GM12892 (cell line): ENCODE measurements around the gene ELL.
A peak's percentile ranks its signal among the peaks of the same experiment; 100 is the strongest.

Source experiments
- DNase-seq: peaks from one replicate; pipeline ENCODE4 v3.0.0; 2011; ENCODE audit not compliant: insufficient read length
- FAIRE-seq: peaks from 2 replicates; lab custom pipeline; 2011; peaks lifted over from hg19 to GRCh38; lab: Jason Lieb, UNC
- POLR2A ChIP-seq: IDR thresholded peaks from 2 replicates; pipeline ENCODE4 v1.6.1; 2011; ENCODE audit warnings: low read depth, low read length, control low read depth
- POLR2AphosphoS5 ChIP-seq: IDR thresholded peaks from 2 replicates; pipeline ENCODE4 v1.6.1; 2011; ENCODE audit warnings: low read depth, low read length, control low read depth
- TAF1 ChIP-seq: IDR thresholded peaks from 2 replicates; pipeline ENCODE4 v1.6.1; 2011; ENCODE audit warnings: low read depth, mild to moderate bottlenecking, control low read depth, low read length, borderline replicate concordance

ELL gene

DNA sequence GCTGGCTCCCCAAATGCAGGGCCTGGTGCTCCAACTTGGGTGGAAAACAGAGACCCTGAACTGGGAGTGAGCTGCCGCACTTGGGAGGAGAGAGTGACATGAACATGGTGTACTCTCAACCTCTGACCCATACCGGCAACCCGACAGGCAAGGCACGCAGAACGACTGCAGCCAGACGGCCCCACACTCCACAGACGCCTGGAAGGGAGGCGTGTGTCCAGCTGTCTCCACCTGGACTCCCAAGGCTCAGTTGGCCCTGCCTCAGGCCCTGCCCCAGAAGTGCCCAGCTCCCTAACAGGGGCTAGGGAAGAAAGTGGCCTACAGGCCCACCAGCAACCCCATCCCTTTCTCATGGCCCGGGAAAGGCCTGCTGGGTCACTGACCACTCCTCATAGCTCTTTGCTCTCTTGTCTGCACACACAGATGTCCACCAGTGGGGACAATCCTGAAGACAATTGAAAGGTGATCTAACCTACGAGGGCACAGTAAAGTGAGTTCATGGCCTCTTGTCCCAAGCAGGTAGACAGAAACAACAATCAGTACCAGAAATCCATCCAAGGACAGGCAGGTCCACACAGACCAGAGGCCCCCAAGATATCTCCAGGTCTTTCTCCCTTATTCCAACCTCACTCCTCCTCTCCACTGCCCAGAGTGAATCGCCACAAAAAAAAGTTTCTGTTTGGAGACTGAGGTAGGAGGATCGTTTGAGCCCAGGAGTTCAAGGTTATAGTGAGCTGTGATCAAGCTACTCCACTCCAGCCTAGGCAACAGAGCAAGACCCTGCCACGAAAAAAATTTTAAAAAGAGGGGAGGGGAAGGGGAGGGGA is 28.2 kb downstream of the ELL start:
- DNase-seq: no peak
- FAIRE-seq: peak; percentile 9
- TF ChIP-seq POLR2A: no peak
- TF ChIP-seq TAF1: no peak
- no peak for TF ChIP-seq POLR2AphosphoS5

DNA sequence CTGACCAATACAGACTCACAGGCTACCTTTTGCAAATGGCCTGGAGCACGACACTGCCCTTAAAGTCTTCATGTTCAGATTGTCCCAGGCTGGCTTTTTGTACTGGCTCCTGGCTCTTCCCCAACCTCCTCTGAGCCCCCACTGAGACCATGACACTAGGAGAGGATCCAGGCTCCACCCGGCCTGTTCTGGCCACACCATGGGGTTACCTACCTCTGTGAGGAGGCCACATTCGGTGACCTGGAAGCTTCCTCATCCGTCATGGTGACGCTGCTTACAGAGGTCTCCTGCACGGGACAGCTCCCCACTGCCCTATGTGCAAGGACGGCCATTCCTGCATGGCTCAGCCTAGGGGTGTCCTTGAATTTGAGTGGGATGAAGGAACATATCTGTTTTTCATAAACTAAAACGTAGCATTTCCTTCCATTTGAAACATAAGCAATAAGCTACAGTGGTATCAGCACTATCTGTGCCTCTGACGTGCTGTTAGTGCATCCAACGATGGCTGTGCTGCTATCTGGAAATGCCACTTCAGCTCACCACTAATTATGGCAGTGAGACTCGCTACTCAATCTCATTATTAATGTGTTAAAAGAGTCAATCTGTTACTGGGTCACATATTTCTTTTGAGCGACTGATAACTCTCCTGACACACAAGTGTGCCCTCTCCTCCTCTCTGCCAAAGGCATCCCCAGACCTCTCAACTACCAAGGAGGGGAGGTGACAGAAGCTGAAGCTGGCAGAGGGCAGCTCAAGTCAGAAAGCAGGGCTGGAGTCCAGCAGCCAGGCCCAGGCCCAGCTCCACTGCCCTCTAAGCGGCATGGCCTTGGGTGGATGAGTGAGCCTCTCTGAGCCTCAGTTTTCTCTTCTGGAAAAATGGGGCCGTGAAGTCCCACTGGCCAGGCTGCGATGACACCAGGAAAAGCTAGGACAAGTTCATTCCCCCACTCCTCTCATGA is 29.6 kb downstream of the ELL start:
- DNase-seq (no peak), FAIRE-seq (no peak)
- TF ChIP-seq TAF1: no peak
- TF ChIP-seq POLR2A: no peak
- no peak for TF ChIP-seq POLR2AphosphoS5

DNA sequence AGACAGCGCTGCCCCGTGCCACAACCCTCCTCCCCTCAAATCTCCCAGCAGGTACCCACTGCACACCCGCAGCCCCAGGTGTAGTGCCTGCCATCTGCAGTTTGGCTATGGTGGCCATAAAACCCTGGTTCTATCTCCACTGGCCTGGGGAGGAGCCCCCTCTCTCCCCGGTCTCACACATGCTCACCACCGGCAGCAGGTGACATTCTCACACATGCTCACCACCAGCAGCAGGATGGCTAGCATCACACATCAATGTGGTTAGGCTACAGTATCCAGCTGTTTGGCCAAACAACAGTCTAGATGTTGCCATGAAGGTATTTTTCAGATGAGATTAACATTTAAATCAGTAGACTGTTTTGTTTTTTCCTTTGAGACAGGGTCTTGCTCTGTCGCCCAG is 31.1 kb downstream of the ELL start:
- FAIRE-seq (no peak), DNase-seq (no peak)
- no peak for TF ChIP-seq POLR2A
- TF ChIP-seq TAF1: no peak
- TF ChIP-seq POLR2AphosphoS5: no peak

DNA sequence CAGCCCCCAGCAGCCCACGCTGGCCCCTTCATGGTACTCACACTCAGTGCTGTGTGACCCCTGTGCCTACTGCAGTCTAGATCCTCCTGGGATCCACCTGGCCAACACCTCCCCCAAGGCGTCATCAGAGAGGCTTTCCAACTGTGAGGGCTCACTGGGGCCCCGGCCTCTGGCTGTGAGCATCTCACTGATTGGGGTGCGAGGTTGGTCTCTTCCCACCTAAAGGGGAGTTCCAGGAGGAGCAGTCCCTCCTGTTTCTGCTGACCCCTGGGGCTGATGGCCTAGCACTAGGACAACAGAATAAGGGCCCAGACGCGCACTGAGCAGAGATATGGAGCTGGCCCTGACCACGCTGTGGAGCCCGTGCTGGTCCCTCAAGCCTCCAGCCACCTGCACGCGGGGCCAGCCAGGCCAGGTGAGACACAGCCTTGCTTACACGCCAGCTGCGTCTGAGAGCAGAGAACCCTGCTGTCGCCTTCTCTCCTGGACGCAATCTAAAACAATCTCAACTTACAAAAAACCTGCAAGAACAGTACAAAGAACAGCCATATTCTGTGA is 32.2 kb downstream of the ELL start:
- TF ChIP-seq TAF1 (no peak), POLR2A (no peak), POLR2AphosphoS5 (no peak)
- DNase-seq (no peak), FAIRE-seq (no peak)

DNA sequence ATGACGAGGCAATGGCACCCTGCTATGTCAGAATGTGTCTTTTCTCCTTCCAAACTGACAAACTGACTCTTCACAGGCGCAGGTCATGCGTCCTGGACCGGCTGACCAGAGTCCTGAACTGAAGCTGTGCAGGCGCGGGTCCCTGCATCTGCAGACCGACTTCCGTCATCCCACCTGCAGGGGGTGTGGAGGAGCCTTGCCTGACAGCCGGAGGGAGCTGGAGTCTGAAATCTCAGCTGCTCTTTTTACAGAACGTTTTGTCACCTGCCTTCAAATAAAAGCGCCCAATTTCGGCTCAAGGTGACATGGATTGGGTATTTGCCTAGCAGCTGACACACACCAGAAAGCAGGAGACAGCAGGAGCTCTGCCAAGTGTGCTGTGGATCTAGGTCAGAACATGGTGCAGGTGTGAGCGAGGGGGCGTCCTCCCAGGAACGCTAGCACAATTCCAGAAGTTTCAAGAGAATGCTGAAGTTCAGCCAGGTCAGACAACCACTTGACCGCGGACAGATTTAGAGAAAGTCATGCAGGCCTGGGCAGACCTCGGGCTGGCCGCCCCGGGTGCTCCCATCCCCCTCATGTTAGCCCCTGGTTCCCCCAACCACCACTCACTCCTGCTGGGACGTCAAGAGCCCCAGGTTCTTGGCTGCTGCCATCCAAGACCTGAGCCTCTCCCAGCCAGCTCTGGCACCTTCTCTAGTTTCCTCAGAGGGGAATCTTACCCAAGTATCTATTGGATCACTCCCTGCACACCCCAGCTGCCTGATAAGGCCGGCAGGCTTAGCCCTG is 32.8 kb downstream of the ELL start:
- FAIRE-seq (no peak), DNase-seq (no peak)
- TF ChIP-seq POLR2AphosphoS5 (no peak), POLR2A (no peak), TAF1 (no peak)

DNA sequence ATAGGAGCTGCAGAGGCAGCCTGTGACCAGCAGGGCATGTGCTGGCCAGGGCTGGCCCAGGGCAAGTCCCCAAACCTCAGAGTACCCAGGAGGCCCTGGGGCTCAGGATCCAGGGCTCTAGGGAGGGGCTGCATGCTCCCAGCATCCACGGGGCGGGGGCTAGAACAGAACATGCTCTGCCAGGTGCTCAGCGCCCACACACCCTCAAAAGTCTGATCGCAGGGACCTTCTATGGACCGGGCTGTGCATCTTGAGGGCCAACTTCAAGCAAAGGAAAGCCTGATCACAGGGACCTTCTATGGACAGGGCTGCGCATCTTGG is 33.5 kb downstream of the ELL start:
- no peak for FAIRE-seq
- TF ChIP-seq POLR2AphosphoS5 (no peak), POLR2A (no peak), TAF1 (no peak)
- no peak for DNase-seq

DNA sequence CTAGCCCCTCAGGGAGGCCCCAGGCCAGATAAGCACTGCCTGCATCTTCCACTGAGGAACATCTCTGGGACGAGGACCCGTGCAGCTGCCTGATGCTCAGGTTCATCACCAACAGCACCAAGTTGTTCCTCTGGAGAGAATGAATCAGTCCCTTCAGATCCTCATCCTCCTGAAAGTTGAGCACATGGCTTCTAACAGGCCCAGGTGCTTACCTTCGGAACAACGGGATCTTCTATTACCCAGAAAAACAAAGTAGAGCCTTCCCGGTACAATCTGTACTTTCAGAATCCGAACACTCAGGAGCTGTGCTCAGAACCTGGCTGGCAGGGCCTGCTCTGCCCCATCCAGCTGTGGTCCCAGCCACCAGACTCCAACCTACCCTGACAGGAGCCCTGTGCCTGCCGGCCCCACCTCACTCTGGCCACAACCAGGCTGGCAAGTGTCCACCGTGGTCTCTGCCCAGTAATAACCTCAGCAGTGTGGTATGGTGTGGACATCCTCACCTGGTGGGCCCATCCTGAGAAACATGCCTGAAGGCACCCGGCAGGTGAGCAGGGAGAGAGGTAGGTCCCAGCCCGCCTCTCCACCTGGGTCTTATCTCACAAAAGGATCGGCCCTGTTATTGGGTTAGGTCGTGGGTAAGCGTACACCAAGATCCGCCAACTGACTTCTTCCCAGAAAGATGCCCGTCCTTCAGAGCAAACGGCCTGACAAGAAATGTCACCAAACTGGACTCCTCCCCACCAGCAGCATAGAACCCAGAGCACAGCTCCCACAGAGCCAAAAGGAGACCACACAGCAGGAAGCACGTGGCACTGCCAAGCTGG is 34.1 kb downstream of the ELL start:
- FAIRE-seq (no peak), DNase-seq (no peak)
- TF ChIP-seq POLR2A (no peak), TAF1 (no peak), POLR2AphosphoS5 (no peak)

DNA sequence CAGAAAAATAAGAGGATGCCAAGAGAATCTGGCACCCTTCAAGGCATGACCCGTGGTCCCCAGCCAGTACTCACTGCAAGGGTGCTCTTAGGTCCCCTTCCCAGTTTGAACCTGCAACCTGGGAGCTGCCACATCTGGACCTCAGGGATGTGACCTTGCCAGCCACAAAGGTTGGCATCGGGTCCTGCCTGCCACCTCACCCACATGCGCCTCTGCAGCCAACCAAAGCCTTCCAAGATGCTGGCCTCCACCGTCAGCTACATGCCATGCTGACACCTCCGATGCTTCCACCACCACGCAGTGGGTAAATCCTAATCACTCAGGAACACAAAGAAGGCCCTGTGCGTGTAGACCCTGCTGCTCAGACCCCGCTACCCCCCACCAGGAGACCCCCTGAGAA is 35.1 kb downstream of the ELL start:
- no peak for DNase-seq
- no peak for TF ChIP-seq TAF1
- no peak for TF ChIP-seq POLR2AphosphoS5
- no peak for TF ChIP-seq POLR2A
- FAIRE-seq: no peak

DNA sequence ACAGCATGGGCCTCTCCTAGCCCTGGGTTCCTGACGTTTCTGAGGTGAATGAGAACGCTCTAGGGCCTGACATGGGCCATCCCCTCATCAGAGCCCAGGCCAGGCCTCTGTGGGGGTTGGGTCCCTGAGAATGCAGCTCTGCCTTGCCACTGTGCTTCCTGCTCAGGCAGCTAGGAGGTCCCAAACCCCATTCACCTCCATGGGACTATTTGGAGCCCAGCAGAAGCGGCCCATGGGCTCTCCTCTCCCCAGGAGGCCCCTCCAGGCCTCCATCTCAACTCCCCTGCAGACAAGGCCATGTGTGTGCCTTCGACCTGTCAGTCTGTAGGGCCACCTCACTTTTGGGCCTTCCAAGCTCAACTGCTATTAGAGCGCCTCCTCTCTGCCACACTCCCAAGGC is 36.9 kb downstream of the ELL start:
- no peak for FAIRE-seq
- DNase-seq: no peak
- TF ChIP-seq TAF1 (no peak), POLR2A (no peak), POLR2AphosphoS5 (no peak)

DNA sequence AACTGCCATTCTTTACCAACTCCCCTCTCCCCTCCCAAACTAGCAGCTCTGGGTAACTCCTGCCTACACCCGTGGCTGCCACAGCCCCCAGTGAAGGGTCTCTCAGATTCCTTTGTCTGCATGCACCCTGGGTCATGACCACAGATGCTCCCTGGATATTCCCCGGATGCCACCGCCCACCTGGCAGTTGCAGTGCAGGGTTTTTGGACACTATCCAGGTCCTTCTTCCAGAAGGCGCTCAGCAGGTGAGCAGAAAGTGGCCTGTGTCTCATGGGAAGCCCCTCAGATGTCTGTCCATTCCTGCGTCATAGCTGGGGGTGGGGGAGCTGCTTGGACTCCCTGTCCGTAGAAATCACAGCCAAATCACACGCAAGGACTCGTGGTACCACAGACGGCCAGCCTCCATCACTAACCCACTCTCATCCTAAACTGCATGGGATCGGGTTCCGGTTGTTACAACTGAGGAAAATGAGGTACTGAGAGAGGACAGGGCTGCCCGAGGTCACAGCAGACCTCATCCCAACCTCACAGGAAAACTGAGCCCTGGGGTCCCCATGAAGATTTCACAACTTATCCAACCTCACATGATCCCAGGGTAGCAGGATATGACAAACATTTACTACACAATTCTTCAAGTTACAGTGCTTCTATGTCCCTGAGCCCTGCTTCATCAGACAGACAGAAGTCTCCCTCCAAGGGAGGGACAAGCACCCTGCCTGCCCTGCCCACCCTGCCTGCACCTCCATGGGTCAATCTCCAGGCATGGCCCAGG is 38.6 kb downstream of the ELL start:
- TF ChIP-seq TAF1 (no peak), POLR2AphosphoS5 (no peak), POLR2A (no peak)
- FAIRE-seq (no peak), DNase-seq (no peak)
